SK-N-DZ (cell line): ENCODE results near the gene TNKS1BP1.

ENCODE experiments used
- DNase-seq: peaks from one replicate; pipeline ENCODE4 v3.0.0-alpha.2; 2015; ENCODE audit warnings: low spot score

TNKS1BP1 gene

DNA sequence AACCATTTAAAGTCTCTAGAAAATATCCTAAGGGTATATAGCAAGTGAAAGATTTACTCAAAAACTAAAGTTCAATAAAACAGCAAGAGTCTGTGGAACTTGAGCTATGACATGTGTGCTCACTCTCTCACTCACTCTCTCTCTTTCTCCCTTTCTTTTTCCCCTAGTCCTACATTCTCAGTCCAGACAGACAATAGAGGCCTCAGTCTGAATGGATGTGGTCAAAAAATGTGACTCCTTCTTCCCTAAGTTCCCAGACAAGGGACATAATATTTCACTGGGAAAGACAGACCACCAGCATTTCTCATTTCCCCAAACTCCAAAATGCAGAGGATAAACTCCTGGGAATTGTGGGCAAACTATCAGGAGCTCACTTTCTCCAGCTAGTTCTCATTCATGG, 70.1 kb downstream of the TNKS1BP1 start:
- no peak for DNase-seq

DNA sequence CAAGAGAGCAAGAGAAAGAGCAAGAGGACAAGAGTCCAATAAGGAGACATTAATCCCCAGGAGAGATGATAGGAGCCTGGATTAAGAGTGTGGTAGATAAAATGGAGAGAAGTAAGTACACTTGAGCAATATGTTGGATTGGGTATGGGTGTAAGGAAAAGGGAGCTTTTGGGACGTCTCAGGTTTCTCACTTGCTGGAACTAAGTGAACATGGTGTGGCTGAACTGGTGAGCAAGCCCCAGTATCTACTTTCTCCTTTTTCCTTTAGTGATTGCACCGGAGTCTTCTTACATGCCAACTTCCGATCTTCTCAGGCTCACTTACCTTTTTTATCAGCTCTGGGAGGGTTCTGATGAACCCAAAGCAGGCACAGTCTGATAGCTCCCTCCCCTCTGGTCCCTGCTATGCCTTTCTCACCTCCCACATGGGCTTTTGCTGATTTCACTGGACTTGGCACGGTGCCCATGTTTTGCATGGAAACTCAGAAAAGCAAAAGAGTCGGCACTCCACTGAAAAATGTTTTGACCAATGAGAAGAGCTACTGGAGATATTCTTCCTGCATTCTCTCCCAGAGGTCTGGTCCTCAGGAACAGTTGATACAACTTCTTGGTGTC, 73.2 kb downstream of the TNKS1BP1 start:
- DNase-seq, result no peak

DNA sequence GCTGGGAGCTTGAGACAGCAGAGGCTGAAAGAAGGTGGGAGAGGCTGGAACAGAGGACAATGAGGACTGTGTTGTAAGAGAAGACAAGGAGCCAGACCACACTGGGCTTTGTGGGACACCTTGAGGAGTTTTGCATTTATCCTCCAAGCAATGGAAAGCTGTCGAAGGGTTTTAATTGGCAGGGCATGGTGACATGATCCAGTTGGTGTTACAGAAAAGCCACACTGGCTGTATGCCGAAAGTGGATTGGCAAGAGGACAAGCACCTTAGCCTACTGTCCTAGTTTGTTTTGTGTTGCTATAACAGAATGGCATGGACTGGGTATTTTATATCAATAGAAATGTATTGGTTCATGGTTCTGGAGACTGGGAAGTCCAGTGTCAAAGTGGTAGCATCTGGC, 73.7 kb downstream of the TNKS1BP1 start:
- DNase-seq, result no peak
